ENCODE results near the gene MTUS2. TPM values are rescaled to one million over a fixed set of nuclear protein-coding genes. Genes with fewer than 3 reads are reported as not detected.

The MTUS2 gene
- total and polyA plus RNA-seq, 2 donors (not counting 3 experiments of a cell fraction or from before 2014, with no cell fraction given), result not detected

DNA sequence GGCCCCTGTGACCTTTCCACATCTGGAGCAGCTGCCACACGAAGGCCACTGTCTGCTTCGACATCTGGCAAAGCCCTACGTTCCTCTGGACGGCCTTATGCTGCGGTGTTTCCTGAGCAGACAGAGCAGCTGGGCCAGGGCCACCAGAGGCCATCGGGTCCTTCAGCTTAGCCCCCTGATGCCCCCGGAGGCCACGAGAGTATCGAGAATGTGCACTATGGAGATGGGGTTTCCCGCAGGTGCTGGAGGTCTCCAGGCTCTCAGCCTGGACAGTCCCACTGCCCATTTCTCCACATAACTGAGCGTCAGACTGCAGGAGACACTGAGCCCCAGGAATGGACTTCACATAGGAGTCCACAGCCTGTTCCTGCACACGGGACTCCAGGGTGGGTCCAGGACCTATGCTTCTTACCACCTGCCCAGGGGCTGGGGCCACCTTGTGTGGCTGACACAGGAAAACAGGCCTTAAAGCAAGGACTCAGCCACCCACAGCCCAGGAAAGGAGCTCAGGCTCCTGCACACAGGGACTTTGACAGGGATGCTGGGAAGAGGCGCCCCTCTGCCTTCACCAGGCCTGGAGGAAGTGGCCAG is 694.7 kb downstream of the MTUS2 start:
- BruUV-seq (replicated peaks), result no TSS peak
- Histone ChIP-seq H3K27ac (ENCODE audit: insufficient read depth, low read depth, low read length) (peak overlapping the region; percentile 0), H4K20me1 (replicated peaks; ENCODE audit: control insufficient read depth, extremely low read depth, insufficient read depth, low read length) (no peaks in the 10 kb centered on the region), H3K9ac (replicated peaks; ENCODE audit: extremely low read depth, insufficient read depth, low read length) (no peak overlapping the region), H2AFZ (ENCODE audit: low read depth, low read length) (no peak overlapping the region), H3K36me3 (ENCODE audit: control insufficient read depth in 2 of 2, extremely low read depth in 1 of 2, insufficient read depth in 2 of 2, low read length in 2 of 2) (peaks cover 5 to 13% of the 10 kb centered on the region in 2 experiments), H3K9me1 (replicated peaks; ENCODE audit: control insufficient read depth, extremely low read depth, insufficient read depth, low read length) (no peaks in the 10 kb centered on the region), H3K27me3 (ENCODE audit: control insufficient read depth in 2 of 2, insufficient read depth in 2 of 2, low read length in 2 of 2) (no peaks in the 10 kb centered on the region), H3K4me3 (replicated peaks in 1 of 3; ENCODE audit: insufficient read depth in 1 of 3, low read depth in 1 of 3, low read length in 3 of 3) (no peak overlapping the region), H3K9me3 (replicated peaks; ENCODE audit: control insufficient read depth, insufficient read depth, low read length) (no peaks in the 10 kb centered on the region), H3K4me1 (ENCODE audit: control insufficient read depth, extremely low read depth, insufficient read depth, low read length) (peaks cover 16% of the 10 kb centered on the region), H3K79me2 (ENCODE audit: control insufficient read depth, insufficient read depth, low read length) (peaks cover 1% of the 10 kb centered on the region), H3K4me2 (ENCODE audit: insufficient read depth, low read length) (no peak overlapping the region)
- no peak for TF ChIP-seq FOS (IDR thresholded peaks at IDR 0.05; ENCODE audit: borderline replicate concordance, insufficient read depth, low read length)
- no peak for TF ChIP-seq POLR2A (IDR thresholded peaks at IDR 0.05; ENCODE audit: low read depth, low read length)
- TF ChIP-seq, protein P1, sequence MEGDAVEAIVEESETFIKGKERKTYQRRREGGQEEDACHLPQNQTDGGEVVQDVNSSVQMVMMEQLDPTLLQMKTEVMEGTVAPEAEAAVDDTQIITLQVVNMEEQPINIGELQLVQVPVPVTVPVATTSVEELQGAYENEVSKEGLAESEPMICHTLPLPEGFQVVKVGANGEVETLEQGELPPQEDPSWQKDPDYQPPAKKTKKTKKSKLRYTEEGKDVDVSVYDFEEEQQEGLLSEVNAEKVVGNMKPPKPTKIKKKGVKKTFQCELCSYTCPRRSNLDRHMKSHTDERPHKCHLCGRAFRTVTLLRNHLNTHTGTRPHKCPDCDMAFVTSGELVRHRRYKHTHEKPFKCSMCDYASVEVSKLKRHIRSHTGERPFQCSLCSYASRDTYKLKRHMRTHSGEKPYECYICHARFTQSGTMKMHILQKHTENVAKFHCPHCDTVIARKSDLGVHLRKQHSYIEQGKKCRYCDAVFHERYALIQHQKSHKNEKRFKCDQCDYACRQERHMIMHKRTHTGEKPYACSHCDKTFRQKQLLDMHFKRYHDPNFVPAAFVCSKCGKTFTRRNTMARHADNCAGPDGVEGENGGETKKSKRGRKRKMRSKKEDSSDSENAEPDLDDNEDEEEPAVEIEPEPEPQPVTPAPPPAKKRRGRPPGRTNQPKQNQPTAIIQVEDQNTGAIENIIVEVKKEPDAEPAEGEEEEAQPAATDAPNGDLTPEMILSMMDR (IDR thresholded peaks at IDR 0.05; ENCODE audit: extremely low read depth in 1 of 2, insufficient read depth in 1 of 2, low read depth in 1 of 2, low read length in 2 of 2), result no peak
- no peak for TF ChIP-seq JUN (IDR thresholded peaks at IDR 0.05; ENCODE audit: borderline replicate concordance, insufficient read depth, insufficient read length, low read depth)
- no peak for TF ChIP-seq MYC (IDR thresholded peaks at IDR 0.05; ENCODE audit: low read depth, low read length)
- TF ChIP-seq MAX (IDR thresholded peaks at IDR 0.05; ENCODE audit: insufficient read depth, insufficient read length), result no peak
- TF ChIP-seq EZH2 (IDR thresholded peaks at IDR 0.05; ENCODE audit: borderline replicate concordance, low read depth, low read length, severe bottlenecking), result no peak
- no peak for TF ChIP-seq POLR2AphosphoS5 (IDR thresholded peaks at IDR 0.05; ENCODE audit: insufficient read depth, low read depth, low read length)
- no peak for TF ChIP-seq GATA2 (IDR thresholded peaks at IDR 0.05; ENCODE audit: insufficient read depth, insufficient read length, low read depth, low read length)
- dilution Hi-C loops (cut with MboI; ENCODE audit: extremely low pct_ligation_motif_present, low sequenced_read_pairs), result no loop called here
- intact Hi-C loops (cut with micrococcal nuclease), result no loop called here
- no peak for DNase-seq (ENCODE audit: low read depth, low spot score)
- POLR2A ChIA-PET, result no interaction called here
- CTCF ChIA-PET, result interaction anchor here (0.8 to 1.0 kb wide), 2 partner anchors 42 to 199 kb away, joined by 3 read pairs; no protein-coding TSS in a partner anchor
- no peak for FAIRE-seq
